Liver (tissue), 9 donors: ENCODE results near the gene LY6G5B. TPM values are rescaled to one million over a fixed set of nuclear protein-coding genes. Genes with fewer than 3 reads are reported as not detected.
A peak's percentile ranks its signal among the peaks of the same experiment; 100 is the strongest.

Source experiments
- DNase-seq: peaks from one replicate; pipeline ENCODE4 v3.0.0-alpha.2; 2017; ENCODE audit warnings: low spot score
- H3K27ac ChIP-seq, 2 donors: one replicate each; pipeline ENCODE4 v1.7.0; 2013; ENCODE audit warnings: inconsistent platforms in 2 of 2, low read length in 2 of 2, control low read depth in 1 of 2, low read depth in 1 of 2, mild to moderate bottlenecking in 1 of 2
- H3K27me3 ChIP-seq, 4 donors: one replicate each; pipeline versions ENCODE4 v1.6.1 to v1.7.0; 2013; ENCODE audit warnings: low read length in 3 of 4, inconsistent platforms in 1 of 4, mild to moderate bottlenecking in 1 of 4, moderate library complexity in 1 of 4; ENCODE audit not compliant: control insufficient read depth in 4 of 4, insufficient read depth in 4 of 4
- H3K36me3 ChIP-seq, 4 donors: one replicate each; pipeline versions ENCODE4 v1.6.1 to v1.7.0; 2013; ENCODE audit warnings: low read length in 3 of 4, mild to moderate bottlenecking in 3 of 4, low read depth in 1 of 4, moderate library complexity in 1 of 4; ENCODE audit not compliant: control insufficient read depth in 4 of 4, insufficient read depth in 3 of 4
- H3K4me1 ChIP-seq, 4 donors: one replicate each; pipeline versions ENCODE4 v1.6.1 to v1.7.0; 2013; ENCODE audit warnings: low read length in 3 of 4, mild to moderate bottlenecking in 3 of 4, moderate library complexity in 1 of 4; ENCODE audit not compliant: control insufficient read depth in 4 of 4, insufficient read depth in 4 of 4
- H3K4me3 ChIP-seq, 3 donors: one replicate each; pipeline versions ENCODE4 v1.6.1 to v1.7.0; 2013; ENCODE audit warnings: low read length in 3 of 3, control low read depth in 1 of 3, low read depth in 1 of 3, mild to moderate bottlenecking in 1 of 3
- H3K9ac ChIP-seq, 2 donors: one replicate each; pipeline ENCODE4 v1.7.0; 2013; ENCODE audit warnings: low read length in 2 of 2, mild to moderate bottlenecking in 2 of 2, moderate library complexity in 2 of 2, control low read depth in 1 of 2, low read depth in 1 of 2
- H3K9me3 ChIP-seq, 4 donors: one replicate each; pipeline versions ENCODE4 v1.6.1 to v1.7.0; 2013; ENCODE audit warnings: low read length in 3 of 4; ENCODE audit not compliant: control insufficient read depth in 4 of 4
- ATF3 ChIP-seq: IDR thresholded peaks from 2 replicates; pipeline ENCODE4 v1.6.1; 2016; ENCODE audit warnings: antibody characterized with exemption
- CTCF ChIP-seq: fragments of 150-350 bp; IDR thresholded peaks from 2 replicates; pipeline ENCODE4 v1.5.1; 2017; ENCODE audit warnings: improper control_type of control experiment, low read depth, low read length; ENCODE audit not compliant: missing input control
- EGR1 ChIP-seq, 2 donors: IDR thresholded peaks; 2 replicates each; pipeline ENCODE4 v1.6.1; 2016 to 2018; ENCODE audit warnings: antibody characterized with exemption in 2 of 2, low read depth in 2 of 2
- FOXA1 ChIP-seq: IDR thresholded peaks from 2 replicates; pipeline ENCODE4 v1.6.1; 2016; ENCODE audit warnings: antibody characterized with exemption
- FOXA2 ChIP-seq: IDR thresholded peaks from 2 replicates; pipeline ENCODE4 v1.6.1; 2016; ENCODE audit warnings: antibody characterized with exemption
- GABPA ChIP-seq, 2 donors: IDR thresholded peaks in 1 of 2; conservative IDR thresholded peaks in 1 of 2; 2 replicates each; pipeline ENCODE4 v1.6.1; 2016; ENCODE audit warnings: antibody characterized with exemption in 2 of 2, mild to moderate bottlenecking in 1 of 2, moderate library complexity in 1 of 2
- HNF4A ChIP-seq, 2 donors: conservative IDR thresholded peaks; 2 replicates each; pipeline ENCODE4 v1.6.1; 2016; ENCODE audit warnings: antibody characterized with exemption in 2 of 2, mild to moderate bottlenecking in 2 of 2
- HNF4G ChIP-seq: IDR thresholded peaks from 2 replicates; pipeline ENCODE4 v1.6.1; 2016; ENCODE audit warnings: antibody characterized with exemption
- JUND ChIP-seq, 2 donors: IDR thresholded peaks; 2 replicates each; pipeline ENCODE4 v1.6.1; 2016; ENCODE audit warnings: antibody characterized with exemption in 2 of 2
- MAX ChIP-seq: IDR thresholded peaks from 2 replicates; pipeline ENCODE4 v1.6.1; 2016; ENCODE audit warnings: antibody characterized with exemption
- NR2F2 ChIP-seq: IDR thresholded peaks from 2 replicates; pipeline ENCODE4 v1.6.1; 2016; ENCODE audit warnings: antibody characterized with exemption
- RAD21 ChIP-seq, 2 donors: IDR thresholded peaks; 2 replicates each; pipeline ENCODE4 v1.6.1; 2016; ENCODE audit warnings: antibody characterized with exemption in 2 of 2, mild to moderate bottlenecking in 2 of 2
- REST ChIP-seq: IDR thresholded peaks from 2 replicates; pipeline ENCODE4 v1.6.1; 2016; ENCODE audit warnings: antibody characterized with exemption, mild to moderate bottlenecking
- RXRA ChIP-seq, 2 donors: IDR thresholded peaks; 2 replicates each; pipeline ENCODE4 v1.6.1; 2017 to 2018; ENCODE audit warnings: antibody characterized with exemption in 2 of 2, mild to moderate bottlenecking in 1 of 2
- SP1 ChIP-seq: IDR thresholded peaks from 2 replicates; pipeline ENCODE4 v1.6.1; 2018; ENCODE audit warnings: antibody characterized with exemption, mild to moderate bottlenecking
- TAF1 ChIP-seq: conservative IDR thresholded peaks from 2 replicates; pipeline ENCODE4 v1.6.1; 2016; ENCODE audit warnings: antibody characterized with exemption, mild to moderate bottlenecking
- YY1 ChIP-seq: IDR thresholded peaks from 2 replicates; pipeline ENCODE4 v1.6.1; 2016; ENCODE audit warnings: antibody characterized with exemption, mild to moderate bottlenecking
- ZBTB33 ChIP-seq: IDR thresholded peaks from 2 replicates; pipeline ENCODE4 v1.6.1; 2016; ENCODE audit warnings: antibody characterized with exemption
- WGBS: extraction: QIAGEN DNeasy Blood & Tissue Kit; methylation state at CpG from one replicate; pipeline ENCODE4 v1.1.7; 2013; 5-methylcytosine and 5-hydroxymethylcytosine counted together
- polyA plus RNA-seq, 2 donors: library from polyadenylated mRNA; stranded (reverse) in 1 of 2; unstranded in 1 of 2; fragments of 200-250 nt in 1 of 2; fragments of >200 nt in 1 of 2; fragmentation: Nextera tagmentation in 1 of 2; extraction: Ambion mirVana in 1 of 2; gene quantifications; one replicate each; pipeline versions ENCODE4 v1.2.1 to v1.2.3, GENCODE V29; 2013 to 2015
- total RNA-seq, 2 donors: library from RNA; depleted of rRNA; stranded (reverse); fragments of >200 nt; gene quantifications; one replicate each; pipeline ENCODE4 v1.2.3, GENCODE V29; 2014
- donor health status: healthy.
- donor health status: healthy.
- donor health status: healthy.
- donor health status: healthy.
- donor health status: healthy.

The LY6G5B gene
- total and polyA plus RNA-seq, 4 donors: 1.2 to 5.9 (median 2.1) TPM

GRCh38 chr6:31651602-31652191 lies 18.1 kb upstream of the LY6G5B start (continued):
- TF ChIP-seq GABPA (IDR thresholded peaks at IDR 0.05 in 1 of 2, conservative IDR thresholded peaks at IDR 0.05 in 1 of 2) (no peak), SP1 (peak; percentile 34), JUND (IDR thresholded peaks at IDR 0.05) (peak in 1 of 2 donors; percentile 34)

GRCh38 chr6:31652925-31653724 lies 16.7 kb upstream of the LY6G5B start:
- WGBS: 7% methylated on average over 37 of the region's 37 CpGs
- no peak for DNase-seq
- no peaks in the 10 kb centered on the region for H3K27me3 ChIP-seq
- TF ChIP-seq GABPA (IDR thresholded peaks at IDR 0.05 in 1 of 2, conservative IDR thresholded peaks at IDR 0.05 in 1 of 2) (no peak), TAF1 (peak; percentile 94), ZBTB33 (peak; percentile 11), CTCF (no peak), ATF3 (no peak), HNF4G (no peak), REST (peak; percentile 78), RAD21 (IDR thresholded peaks at IDR 0.05) (peak; percentile 30 to 45), FOXA2 (no peak), HNF4A (conservative IDR thresholded peaks at IDR 0.05) (peak in 1 of 2 donors; percentile 65), SP1 (peak; percentile 89), FOXA1 (no peak), RXRA (IDR thresholded peaks at IDR 0.05) (peak; percentile 71 to 81), YY1 (peak; percentile 89), NR2F2 (peak; percentile 73), MAX (peak; percentile 5), EGR1 (IDR thresholded peaks at IDR 0.05; ENCODE audit: low read depth in 2 of 2) (peak; percentile 62 to 66), JUND (IDR thresholded peaks at IDR 0.05) (no peak)
- peak overlapping the region; percentile 91 to 97 for H3K9ac ChIP-seq
- peaks cover 12 to 17% (median 15%) of the 10 kb centered on the region in 4 donors for H3K36me3 ChIP-seq
- H3K9me3 ChIP-seq: no peaks in the 10 kb centered on the region
- H3K4me1 ChIP-seq: peaks cover under 1 to 62% (median 48%) of the 10 kb centered on the region in 4 donors
- peak overlapping the region; percentile 93 to 99 for H3K27ac ChIP-seq
- H3K4me3 ChIP-seq: peak overlapping the region; percentile 67 to 93 (median 68)
